ENCODE measurements around the gene SDK1. TPM values are rescaled to one million over a fixed set of nuclear protein-coding genes. Genes with fewer than 3 reads are reported as not detected.

Gene SDK1
- total RNA-seq, 2 donors from 2014 or later: 19.8 to 32.4 TPM

- Histone ChIP-seq H3K9me3 (no peaks in the 10 kb centered on the region), H3K4me3 (no peak overlapping the region), H3K27me3 (no peaks in the 10 kb centered on the region), H3K27ac (no peak overlapping the region), H3K4me1 (no peaks in the 10 kb centered on the region), H3K36me3 (replicated peaks in 1 of 2; ENCODE audit: insufficient read depth in 1 of 2, low read depth in 2 of 2) (no peaks in the 10 kb centered on the region)
- DNase-seq: no peak
- intact Hi-C loops (cut with DNase I): no loop called here
- 79 to 83% methylated on average over 7 of the region's 7 CpGs for WGBS, 2 donors
- ATAC-seq: no peak
- TF ChIP-seq CTCF (IDR thresholded peaks at IDR 0.05) (no peak), POLR2A (IDR thresholded peaks at IDR 0.05) (no peak)
These were observed 694.1 kb downstream of the SDK1 start for GRCh38 chr7:3995187-3995586.

- no peak overlapping the region for H3K27ac ChIP-seq
- no peaks in the 10 kb centered on the region for H3K36me3 ChIP-seq (replicated peaks in 1 of 2; ENCODE audit: insufficient read depth in 1 of 2, low read depth in 2 of 2)
- DNase-seq (no peak), ATAC-seq (no peak)
- no peak for TF ChIP-seq POLR2A (IDR thresholded peaks at IDR 0.05)
- no peaks in the 10 kb centered on the region for H3K4me1 ChIP-seq
- intact Hi-C loops (cut with DNase I): no loop called here
- WGBS, 2 donors: 87 to 88% methylated on average over 4 to 11 of the region's 11 CpGs
- no peak overlapping the region for H3K4me3 ChIP-seq
- H3K27me3 ChIP-seq: no peaks in the 10 kb centered on the region
- H3K9me3 ChIP-seq: no peaks in the 10 kb centered on the region
These were observed 697.0 kb downstream of the SDK1 start for GRCh38 chr7:3998060-3998459.

- Histone ChIP-seq H3K4me3 (no peak overlapping the region), H3K4me1 (no peaks in the 10 kb centered on the region), H3K36me3 (replicated peaks in 1 of 2; ENCODE audit: insufficient read depth in 1 of 2, low read depth in 2 of 2) (no peaks in the 10 kb centered on the region), H3K27me3 (no peaks in the 10 kb centered on the region), H3K27ac (no peak overlapping the region), H3K9me3 (no peaks in the 10 kb centered on the region)
- TF ChIP-seq CTCF (IDR thresholded peaks at IDR 0.05): no peak
- TF ChIP-seq POLR2A (IDR thresholded peaks at IDR 0.05): no peak
- DNase-seq (no peak), ATAC-seq (no peak)
- whole genome bisulfite sequencing, 2 donors: 87 to 88% methylated on average over 8 of the region's 8 CpGs
- intact Hi-C loops (cut with DNase I): no loop called here
These were observed 699.1 kb downstream of the SDK1 start for GRCh38 chr7:4000139-4000538.

GRCh38 chr7:4000934-4001333, 699.9 kb downstream of the SDK1 start:
- Histone ChIP-seq H3K4me3 (no peak overlapping the region), H3K27ac (no peak overlapping the region), H3K27me3 (no peaks in the 10 kb centered on the region), H3K9me3 (no peaks in the 10 kb centered on the region), H3K36me3 (replicated peaks in 1 of 2; ENCODE audit: insufficient read depth in 1 of 2, low read depth in 2 of 2) (no peaks in the 10 kb centered on the region), H3K4me1 (no peaks in the 10 kb centered on the region)
- ATAC-seq (no peak), DNase-seq (no peak)
- WGBS, 2 donors: 81 to 94% methylated on average over 2 to 8 of the region's 8 CpGs
- intact Hi-C loops (cut with DNase I): no loop called here
- TF ChIP-seq CTCF (IDR thresholded peaks at IDR 0.05): no peak
- no peak for TF ChIP-seq POLR2A (IDR thresholded peaks at IDR 0.05)

- intact Hi-C loops (cut with DNase I): no loop called here
- ATAC-seq (no peak), DNase-seq (no peak)
- Histone ChIP-seq H3K4me3 (no peak overlapping the region), H3K36me3 (replicated peaks in 1 of 2; ENCODE audit: insufficient read depth in 1 of 2, low read depth in 2 of 2) (no peaks in the 10 kb centered on the region), H3K27ac (no peak overlapping the region), H3K27me3 (no peaks in the 10 kb centered on the region), H3K4me1 (no peaks in the 10 kb centered on the region), H3K9me3 (no peaks in the 10 kb centered on the region)
- WGBS, 2 donors: 71 to 76% methylated on average over 4 of the region's 4 CpGs
- no peak for TF ChIP-seq CTCF (IDR thresholded peaks at IDR 0.05)
- no peak for TF ChIP-seq POLR2A (IDR thresholded peaks at IDR 0.05)
These were observed 700.7 kb downstream of the SDK1 start for GRCh38 chr7:4001742-4002141.

Data from body of pancreas (tissue), 4 donors.